Measurements from ENCODE around the gene CLEC18B. TPM values are rescaled to one million over a fixed set of nuclear protein-coding genes. Genes with fewer than 3 reads are reported as not detected.

CLEC18B gene
- total and polyA plus RNA-seq, 2 of the 4 experiments (the other 2 are of a cell fraction) = 0.17 TPM; not detected in 1

GRCh38 chr16:74466872-74467271 lies 45.6 kb upstream of the CLEC18B start:
- Histone ChIP-seq H2BK20ac (ENCODE audit: low read depth, low read length) (no peak overlapping the region), H3K27me3 (ENCODE audit: control insufficient read depth, insufficient read depth, low read length) (no peaks in the 10 kb centered on the region), H3K23ac (ENCODE audit: low read depth, low read length) (no peak overlapping the region), H3K79me1 (ENCODE audit: low read depth in 1 of 2, low read length in 2 of 2) (peaks cover 0 to 9% of the 10 kb centered on the region in 2 experiments; a peak in 3 of 4 replicates), H4K8ac (ENCODE audit: low read depth in 2 of 2, low read length in 2 of 2) (no peak overlapping the region), H3K9me3 (ENCODE audit: control insufficient read depth, insufficient read depth, low read length) (no peaks in the 10 kb centered on the region), H2BK15ac (ENCODE audit: low read depth, low read length) (no peak overlapping the region), H3K9ac (ENCODE audit: low read depth, low read length) (no peak overlapping the region), H3K14ac (replicated peaks; ENCODE audit: low read depth, low read length) (no peak overlapping the region), H4K5ac (ENCODE audit: low read depth, low read length) (no peak overlapping the region), H3K4me1 (ENCODE audit: control insufficient read depth, insufficient read depth, low read length) (no peaks in the 10 kb centered on the region), H2AK9ac (replicated peaks; ENCODE audit: low read depth, low read length, poor library complexity) (no peak overlapping the region), H3K4me2 (ENCODE audit: low read depth, low read length) (no peak overlapping the region), H2AK5ac (ENCODE audit: low read depth, low read length) (no peak overlapping the region), H2BK120ac (ENCODE audit: low read depth, low read length) (no peak overlapping the region), H3K4ac (ENCODE audit: low read depth, low read length) (no peak overlapping the region), H3K56ac (ENCODE audit: extremely low read depth, insufficient read depth, low read length) (no peak overlapping the region), H2BK5ac (ENCODE audit: low read depth, low read length, poor library complexity, severe bottlenecking) (no peak overlapping the region), H2AFZ (replicated peaks; ENCODE audit: low read length, poor library complexity) (no peak overlapping the region), H3K4me3 (ENCODE audit: insufficient read depth, low read depth, low read length) (no peak overlapping the region), H4K91ac (ENCODE audit: insufficient read depth, low read depth, low read length) (no peak overlapping the region), H3K36me3 (ENCODE audit: control insufficient read depth, insufficient read depth, low read length) (peaks cover 65% of the 10 kb centered on the region), H3K27ac (ENCODE audit: insufficient read depth, low read length) (no peak overlapping the region), H3K9me1 (ENCODE audit: insufficient read depth, low read length) (no peaks in the 10 kb centered on the region; the same call in 1 of the 2 replicates), H3K18ac (ENCODE audit: low read depth, low read length) (no peak overlapping the region), H4K20me1 (ENCODE audit: insufficient read depth, low read length) (no peaks in the 10 kb centered on the region)
- WGBS, 2 experiments (ENCODE audit: extremely low coverage in 2 of 2, insufficient read length in 1 of 2) = 100% methylated on average over 1 of the region's 5 CpGs; no CpG with 5 or more reads in 1 of the 2 experiments
- POLR2A ChIA-PET (ENCODE audit: unreplicated experiment) = no interaction called here
- in situ Hi-C loops (cut with MboI; ENCODE audit: low sequenced_read_pairs) = no loop called here
- ATAC-seq (ENCODE audit: low read depth) (no peak), DNase-seq (no peak)
- CTCF ChIA-PET = no interaction called here
- TF ChIP-seq MAFK (IDR thresholded peaks at IDR 0.05; ENCODE audit: low read depth, low read length) (no peak), MAZ (IDR thresholded peaks at IDR 0.05; ENCODE audit: borderline replicate concordance, low read depth, low read length) (no peak)
- BruUV-seq (replicated peaks) = no TSS peak
- intact Hi-C loops (cut with micrococcal nuclease) = no loop called here
- dilution Hi-C loops (cut with HindIII; ENCODE audit: low sequenced_read_pairs, unreplicated experiment) = no loop called here

All from IMR-90 (cell line).